HG02759 (cell line): ENCODE measurements around the gene HS3ST5.
"Not testable (repeated sequence)": the region's sequence is repeated elsewhere in the genome, so short reads cannot be mapped to it uniquely, and the experiment has no call there.

Source experiments
- ATAC-seq: cut with Tn5 transposase; IDR thresholded peaks from one replicate; pipeline ENCODE4 v1.9.1; 2021; ENCODE audit warnings: mild to moderate bottlenecking, moderate library complexity; ENCODE audit not compliant: unreplicated experiment

The HS3ST5 gene

DNA sequence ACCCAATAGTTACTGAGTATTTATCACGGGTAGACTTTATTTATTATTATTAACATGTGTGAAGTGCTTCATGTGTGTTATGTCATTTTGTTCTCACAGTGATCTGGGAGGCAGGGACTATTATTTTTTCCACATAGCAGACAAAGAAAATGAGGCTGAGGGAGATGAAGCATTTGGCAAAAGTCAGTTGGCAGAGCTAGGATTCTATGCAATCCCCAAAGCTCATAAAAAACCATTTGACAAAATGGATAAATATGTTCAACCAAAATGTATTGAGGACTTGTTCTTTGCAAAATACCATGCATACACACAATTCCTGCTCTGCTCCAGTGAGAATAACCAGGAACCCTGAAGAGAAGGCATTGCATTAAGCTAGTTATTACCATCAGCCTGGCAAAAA lies 184.4 kb downstream of the HS3ST5 start:
- no peak for ATAC-seq

GRCh38 chr6:114157848-114158247 lies 185.0 kb downstream of the HS3ST5 start:
- no peak for ATAC-seq

DNA sequence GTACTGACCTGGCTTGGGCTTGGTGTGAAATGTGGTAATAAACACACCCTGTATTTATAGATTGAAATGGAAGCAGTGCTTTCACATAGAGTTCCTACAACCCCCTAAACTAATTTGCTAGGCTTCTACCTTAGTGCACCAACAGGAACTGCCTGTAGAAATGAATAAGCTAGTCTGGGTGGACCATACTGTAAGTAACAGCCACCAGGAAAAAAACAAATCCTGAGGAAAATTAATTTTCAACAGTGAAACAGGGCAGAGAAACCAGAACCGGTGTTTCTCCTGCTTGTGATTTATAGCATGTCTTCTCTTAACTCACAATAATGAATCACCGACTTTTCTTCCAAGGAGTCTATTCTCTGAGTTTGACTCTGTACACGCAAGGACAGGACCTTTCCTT lies 187.1 kb downstream of the HS3ST5 start:
- ATAC-seq: no peak

DNA sequence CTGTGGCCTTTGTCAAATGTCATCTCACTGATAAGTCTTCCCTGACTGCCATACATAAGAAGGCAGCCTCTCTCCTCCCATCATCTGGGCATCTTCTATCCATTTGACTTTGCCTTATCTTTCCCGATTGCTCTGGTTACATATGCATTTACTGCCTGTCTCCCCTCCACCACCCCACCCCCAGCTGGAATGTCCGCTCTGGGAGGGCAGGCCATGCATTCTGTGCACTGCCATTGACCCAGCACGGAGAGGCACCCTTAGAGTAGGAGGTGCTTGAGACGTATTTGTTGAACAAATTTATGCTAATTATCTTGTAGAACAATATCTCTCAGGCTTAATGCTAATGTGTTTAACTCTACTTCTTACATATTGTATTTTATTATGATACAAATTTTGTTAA lies 188.0 kb downstream of the HS3ST5 start:
- ATAC-seq: no peak

DNA sequence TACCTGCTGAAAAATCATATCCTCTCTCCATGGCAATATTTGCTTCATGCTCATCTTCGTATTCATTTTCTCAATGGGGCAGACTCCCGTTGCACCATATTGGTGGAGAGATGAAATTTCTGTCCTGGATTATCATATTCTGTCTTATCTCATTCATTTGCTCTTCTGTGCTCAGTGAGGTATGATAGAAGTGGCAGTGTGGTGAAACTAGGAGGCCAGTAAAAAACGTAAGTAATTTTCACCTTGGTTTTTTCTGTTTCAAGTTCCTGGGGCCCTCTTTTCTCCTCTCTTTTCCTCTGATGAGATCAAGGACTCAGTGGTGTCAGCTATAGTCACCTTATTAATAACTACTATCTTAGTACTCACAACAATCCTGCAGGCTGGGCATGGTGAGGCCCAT lies 189.4 kb downstream of the HS3ST5 start:
- no peak for ATAC-seq

DNA sequence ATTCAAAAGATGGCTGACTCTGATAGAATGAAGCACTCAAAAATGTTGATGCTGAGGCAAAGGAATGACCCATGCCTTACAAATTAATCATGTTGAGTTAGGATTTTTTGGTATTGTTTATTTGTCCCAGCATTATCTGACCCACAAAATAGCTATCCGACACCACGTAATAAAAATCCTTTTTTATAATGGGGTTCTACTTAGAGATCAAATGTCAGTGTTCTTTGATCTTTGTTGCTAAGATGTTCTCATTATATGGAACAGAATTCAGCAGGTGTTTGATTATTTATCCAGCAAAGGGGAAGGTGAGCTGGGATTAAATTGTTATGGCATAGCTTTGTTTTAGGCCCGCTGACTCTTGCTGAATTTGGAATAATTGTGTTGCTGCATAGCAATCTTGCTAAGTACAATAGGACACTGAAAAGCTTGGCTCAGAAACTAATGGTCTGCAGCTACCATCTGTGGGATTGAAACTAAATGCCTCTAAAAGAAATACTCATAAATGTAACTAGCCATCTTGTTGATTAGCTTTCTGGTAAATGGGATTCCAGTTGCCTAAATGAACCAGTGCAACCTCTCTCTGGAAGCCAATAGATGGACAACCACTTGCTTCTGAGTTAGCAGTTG lies 191.6 kb downstream of the HS3ST5 start:
- no peak for ATAC-seq

DNA sequence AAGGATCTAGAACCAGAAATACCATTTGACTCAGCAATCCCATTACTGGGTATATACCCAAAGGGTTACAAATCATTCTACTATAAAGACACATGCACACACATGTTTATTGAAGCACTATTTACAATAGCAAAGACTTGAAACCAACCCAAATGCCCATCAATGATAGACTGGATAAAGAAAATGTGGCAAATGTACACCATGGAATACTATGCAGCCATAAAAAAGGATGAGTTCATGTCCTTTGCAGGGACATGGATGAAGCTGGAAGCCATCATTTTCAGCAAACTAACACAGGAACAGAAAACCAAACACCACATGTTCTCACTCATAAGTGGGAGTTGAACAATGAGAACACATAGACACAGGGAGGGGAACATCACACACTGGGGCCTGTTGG lies 193.6 kb downstream of the HS3ST5 start:
- not testable (repeated sequence) for ATAC-seq

GRCh38 chr6:114144887-114145851 lies 197.7 kb downstream of the HS3ST5 start:
- no peak for ATAC-seq

- ATAC-seq: no peak
These were observed 200.6 kb downstream of the HS3ST5 start for GRCh38 chr6:114142258-114142657.

DNA sequence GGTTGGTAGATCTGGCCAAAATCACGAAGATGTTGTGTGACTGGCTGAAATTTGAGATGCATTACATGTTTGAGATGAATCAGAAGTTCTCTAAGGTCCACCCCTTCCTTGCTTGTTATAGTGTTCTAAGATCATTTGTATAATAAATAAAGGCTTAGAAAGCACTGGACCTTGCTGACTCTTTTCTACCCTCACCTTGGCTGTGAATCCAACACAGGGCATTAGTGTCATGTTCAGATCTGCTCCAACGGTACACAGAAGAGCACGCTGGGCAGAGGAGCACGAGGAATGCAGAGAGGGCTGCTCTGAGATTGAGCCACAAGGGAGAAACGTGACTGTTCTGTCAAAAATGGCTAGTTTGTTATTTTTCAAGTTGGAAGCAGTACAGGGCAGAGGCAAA lies 202.4 kb downstream of the HS3ST5 start:
- no peak for ATAC-seq

DNA sequence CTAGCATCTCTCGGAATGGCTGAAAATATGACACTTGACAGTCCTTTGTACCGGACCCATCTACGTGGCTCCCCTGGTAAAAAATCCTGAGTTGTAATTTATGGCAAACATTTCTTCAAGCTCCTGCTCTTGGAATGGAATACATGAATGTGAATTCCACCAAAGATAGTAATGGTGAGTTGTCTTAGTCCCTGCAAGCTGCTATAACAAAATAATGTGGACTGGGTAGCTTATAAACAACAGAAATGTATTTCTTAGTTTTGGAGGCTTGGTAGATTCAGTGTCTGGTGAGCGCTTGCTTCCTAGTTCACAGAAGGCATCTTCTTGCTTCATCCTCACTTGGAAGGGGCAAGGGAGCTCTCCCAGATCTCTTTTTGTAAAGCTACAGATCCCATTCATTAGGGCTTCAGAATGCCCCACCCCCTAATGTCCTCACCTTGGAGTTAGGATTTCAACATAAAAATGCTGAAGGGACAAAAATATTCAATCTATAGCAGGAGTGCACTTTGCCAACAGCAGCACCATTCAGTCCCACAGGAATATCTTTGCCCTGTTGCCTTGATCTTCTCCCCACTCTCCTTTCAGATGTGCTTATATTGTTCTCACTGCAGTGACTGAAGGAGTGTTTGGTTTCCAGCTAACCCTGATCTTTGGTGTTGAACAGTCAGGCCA lies 204.1 kb downstream of the HS3ST5 start:
- no peak for ATAC-seq

DNA sequence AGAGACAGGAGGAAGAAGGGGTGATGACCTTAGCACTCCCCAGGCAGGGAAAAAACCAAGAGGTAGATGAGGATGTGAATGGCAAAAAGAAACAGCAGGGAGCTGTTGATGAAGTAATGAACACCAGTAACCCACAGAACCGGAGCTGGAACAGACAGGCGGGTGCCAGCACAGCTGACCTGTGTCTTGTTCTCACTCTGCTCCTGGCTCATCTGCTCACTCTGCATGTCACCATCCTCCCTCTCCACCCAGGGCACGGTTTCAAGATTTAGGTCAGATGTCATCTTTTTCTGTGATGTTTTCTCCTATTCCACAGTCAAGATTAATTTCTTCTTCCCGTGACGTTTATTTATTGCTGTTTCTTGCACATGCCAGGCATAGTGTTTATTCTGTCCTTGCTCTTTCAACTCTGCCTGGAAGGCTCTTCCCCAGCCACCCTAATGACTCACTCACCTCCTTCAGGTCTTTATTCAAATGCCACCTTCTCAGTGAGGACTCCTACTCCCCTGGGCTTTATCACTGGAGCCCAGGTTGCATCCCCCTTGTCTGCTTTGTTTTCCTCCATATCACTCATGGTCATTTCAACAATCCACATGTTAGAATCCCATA lies 207.4 kb downstream of the HS3ST5 start:
- ATAC-seq: no peak

- no peak for ATAC-seq
These were observed 209.0 kb downstream of the HS3ST5 start for GRCh38 chr6:114133816-114134215.

DNA sequence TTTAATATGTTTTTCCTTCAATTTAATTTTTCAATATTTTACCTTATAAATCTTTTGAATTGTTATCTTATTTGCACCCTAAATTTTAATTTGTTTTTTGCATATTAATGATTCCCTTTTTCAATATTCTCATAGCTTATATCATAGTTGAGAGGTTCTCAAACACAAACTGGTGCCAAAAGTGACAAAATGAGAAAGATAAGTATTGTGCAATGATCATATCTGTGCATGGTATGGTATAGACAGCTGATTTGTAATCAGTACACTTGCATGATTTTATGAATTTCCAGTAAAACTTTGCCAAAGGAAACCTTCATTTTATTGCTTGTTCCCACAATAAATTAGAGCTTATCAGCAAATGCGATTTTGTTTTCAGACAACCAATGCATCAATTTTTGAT lies 210.9 kb downstream of the HS3ST5 start:
- no peak for ATAC-seq

DNA sequence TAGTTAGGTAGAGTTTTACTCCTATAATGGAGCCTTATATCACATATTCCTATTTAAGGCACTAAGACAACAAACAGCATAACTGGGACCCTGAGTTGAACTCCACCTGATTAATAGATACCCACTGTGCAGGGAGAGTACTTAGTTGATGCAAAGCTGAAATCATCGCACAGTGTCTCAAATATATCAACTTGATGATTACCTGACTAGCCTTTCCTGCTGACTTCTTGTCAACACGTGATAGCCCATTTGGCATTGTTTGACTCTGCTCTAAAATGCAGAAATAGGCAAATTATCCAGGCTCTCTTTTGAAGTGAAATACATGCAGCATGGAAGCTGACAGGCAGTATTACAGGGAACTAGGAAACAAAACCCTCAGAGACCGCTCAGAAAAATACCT lies 217.2 kb downstream of the HS3ST5 start:
- no peak for ATAC-seq

GRCh38 chr6:114121913-114122662 lies 220.7 kb downstream of the HS3ST5 start:
- no peak for ATAC-seq

DNA sequence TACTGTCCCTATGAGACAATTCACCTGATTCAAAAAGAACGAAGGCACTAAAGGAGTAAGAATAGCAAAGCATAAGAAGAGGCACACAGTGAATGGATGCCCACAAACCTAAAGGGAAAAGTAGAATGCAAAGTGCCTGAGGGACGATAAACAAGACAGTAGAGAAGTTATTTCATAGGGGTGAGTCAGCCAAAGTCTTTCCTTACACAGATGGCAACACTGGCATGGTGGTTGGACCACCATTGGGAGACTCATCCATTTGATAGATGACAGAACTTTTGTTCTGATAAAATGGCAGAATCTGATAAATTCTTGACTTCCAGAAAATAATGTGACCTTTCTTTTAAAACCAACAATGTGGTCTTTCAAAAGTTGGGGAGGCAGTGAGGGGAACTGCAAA lies 223.8 kb downstream of the HS3ST5 start:
- ATAC-seq: no peak

DNA sequence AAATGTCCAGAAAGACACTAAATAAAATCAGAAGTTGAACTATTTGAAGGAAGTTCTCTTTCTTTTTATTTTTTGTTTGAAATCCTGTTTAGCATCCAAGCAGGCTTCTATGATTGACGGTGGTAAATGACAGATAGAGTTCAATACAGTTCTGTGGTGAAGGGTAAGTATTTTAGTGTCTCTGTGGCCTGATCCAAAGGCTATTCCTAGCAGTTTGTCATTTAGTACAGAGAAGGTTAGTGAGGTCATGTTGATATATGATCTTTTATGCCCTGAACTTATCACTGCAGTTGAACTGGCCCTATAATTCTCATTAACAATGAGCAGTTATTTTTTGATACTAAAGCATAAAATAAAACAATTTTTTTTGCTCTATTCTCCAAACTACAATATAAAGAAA lies 227.2 kb downstream of the HS3ST5 start:
- no peak for ATAC-seq

GRCh38 chr6:114108119-114109002 lies 234.5 kb downstream of the HS3ST5 start:
- ATAC-seq: peak; percentile 78

DNA sequence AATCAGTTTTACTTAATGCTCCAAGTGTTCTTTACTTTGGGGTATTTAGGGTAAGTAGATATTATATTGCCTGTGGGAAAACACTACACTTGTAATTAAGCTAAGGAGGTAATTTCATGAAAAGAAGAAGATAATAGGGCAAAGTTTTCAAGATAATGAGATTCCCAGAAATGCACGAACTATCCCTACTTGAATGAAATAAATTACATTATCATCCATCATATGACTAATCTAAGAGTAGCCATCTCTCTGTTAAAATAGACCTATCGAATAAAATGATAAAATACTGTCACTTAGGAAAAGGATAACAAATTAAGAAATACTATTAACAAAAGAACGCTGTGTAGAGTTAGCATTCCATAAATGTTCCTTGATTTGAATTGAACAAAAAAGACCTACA lies 236.8 kb downstream of the HS3ST5 start:
- no peak for ATAC-seq
